Measurements from ENCODE around the gene CRLF1. TPM values are rescaled to one million over a fixed set of nuclear protein-coding genes. Genes with fewer than 3 reads are reported as not detected.

Gene CRLF1
- 17.1 and 18.1 TPM in 2 replicates for total RNA-seq (2014; rRNA removed; shearing (Covaris generic))
- 19.7 and 22.9 TPM in 2 replicates for polyA plus RNA-seq (2016; fragmentation: Nextera tagmentation; extraction: Ambion mirVana)
- long read RNA-seq, partial matches to known transcripts = 4 of 21 reads
- long read RNA-seq, other reads (novel, unspliced or antisense) = 17 of 21 reads

- DNase-seq (ENCODE audit: low spot score) = peak; percentile 46
- peak within 1 kb of the TSS; percentile 67 for H3K4me3 Mint-ChIP-seq
These were observed at the start of gene CRLF1 for GRCh38 chr19:18606281-18607225. Gene CRLF1, minus strand, starts transcription at chr19:18606799. Its CDS starts 143 bp downstream, at chr19:18606656.

GRCh38 chr19:18655173-18655844 lies 48.7 kb upstream of the CRLF1 start:
- 0 out of 2 replicates have a peak, but pooled peaks cover 6% of the 10 kb centered on the region for H3K9me2 ChIP-seq (ENCODE audit: insufficient read depth)
- H4K20me1 ChIP-seq (replicated peaks; ENCODE audit: insufficient read depth) = no peaks in the 10 kb centered on the region; the same call in 1 of the 2 replicates
- H3K36me3 ChIP-seq (ENCODE audit: insufficient read depth) = no peaks in the 10 kb centered on the region
- Mint-ChIP-seq H3K9me3 (no peaks in the 10 kb centered on the region; the same call in 2 of the 3 replicates), H3K36me3 (ENCODE audit: low read depth) (no peaks in the 10 kb centered on the region; the same call in 2 of the 3 replicates), H3K27ac (no peak overlapping the region), H3K27me3 (ENCODE audit: insufficient read depth, low read depth, poor library complexity) (peaks cover 16% of the 10 kb centered on the region), H3K4me3 (no peak overlapping the region), H3K4me1 (peaks cover 42% of the 10 kb centered on the region)
- no peaks in the 10 kb centered on the region for H3K27me3 ChIP-seq (ENCODE audit: insufficient read depth)
- DNase-seq (ENCODE audit: low spot score) (no peak), ATAC-seq (no peak)
- no peak overlapping the region for H3K27ac ChIP-seq (ENCODE audit: low read depth)
- no peaks in the 10 kb centered on the region for H3K79me2 ChIP-seq (replicated peaks; ENCODE audit: insufficient read depth)
- H2AFZ ChIP-seq = no peak overlapping the region
- H3F3A ChIP-seq (replicated peaks; ENCODE audit: low read depth) = 0 out of 2 replicates have a peak, but pooled peaks cover 8% of the 10 kb centered on the region
- H3K4me1 ChIP-seq (ENCODE audit: insufficient read depth) = 0 out of 2 replicates have a peak, but pooled peaks cover 4% of the 10 kb centered on the region
- H3K4me2 ChIP-seq = no peak overlapping the region
- no peak overlapping the region for H3K4me3 ChIP-seq
- TF ChIP-seq CTCF (conservative IDR thresholded peaks at IDR 0.05; ENCODE audit: low read depth in 2 of 2) (no peak; a peak in 1 of 4 replicates), NANOG (IDR thresholded peaks at IDR 0.05; ENCODE audit: borderline replicate concordance) (no peak), JUNB (IDR thresholded peaks at IDR 0.05; ENCODE audit: unreplicated experiment) (no peak), ETS1 (IDR thresholded peaks at IDR 0.05) (no peak), EZH2 (IDR thresholded peaks at IDR 0.05; ENCODE audit: low read depth, unreplicated experiment) (no peak), ZNF114 (CRISPR knock-in tag; IDR thresholded peaks at IDR 0.05) (no peak), REST (IDR thresholded peaks at IDR 0.05; ENCODE audit: unreplicated experiment) (no peak), ZNF331 (CRISPR knock-in tag; IDR thresholded peaks at IDR 0.05; ENCODE audit: low read depth) (no peak), CREB1 (CRISPR knock-in tag; IDR thresholded peaks at IDR 0.05; ENCODE audit: low read depth) (no peak), STAT1 (IDR thresholded peaks at IDR 0.05; ENCODE audit: unreplicated experiment) (no peak), POLR2AphosphoS5 (IDR thresholded peaks at IDR 0.05; ENCODE audit: low read depth) (no peak)

More at GRCh38 chr19:18606281-18607225, at the start of gene CRLF1:
- Histone ChIP-seq H3K27ac (ENCODE audit: low read depth) (no peak within 1 kb of the TSS), H3K9me2 (ENCODE audit: insufficient read depth) (no peaks in the 10 kb centered on the region), H4K20me1 (replicated peaks; ENCODE audit: insufficient read depth) (0 out of 2 replicates have a peak, but pooled peaks cover 7% of the 10 kb centered on the region), H3K36me3 (ENCODE audit: insufficient read depth) (no peaks in the 10 kb centered on the region), H3F3A (replicated peaks; ENCODE audit: low read depth) (peaks cover 37% of the 10 kb centered on the region), H2AFZ (no peak within 1 kb of the TSS; the same call in 1 of the 2 replicates), H3K79me2 (replicated peaks; ENCODE audit: insufficient read depth) (no peaks in the 10 kb centered on the region), H3K27me3 (ENCODE audit: insufficient read depth) (peaks cover 96% of the 10 kb centered on the region), H3K4me1 (ENCODE audit: insufficient read depth) (peaks cover 53% of the 10 kb centered on the region), H3K4me3 (peak within 1 kb of the TSS; percentile 57), H3K4me2 (peak within 1 kb of the TSS; percentile 96)
- Mint-ChIP-seq H3K4me1 (peaks cover 46% of the 10 kb centered on the region), H3K36me3 (ENCODE audit: low read depth) (peaks cover 2% of the 10 kb centered on the region; the same call in 1 of the 3 replicates), H3K27me3 (ENCODE audit: insufficient read depth, low read depth, poor library complexity) (peaks cover 84% of the 10 kb centered on the region), H3K27ac (no peak within 1 kb of the TSS), H3K9me3 (no peaks in the 10 kb centered on the region; the same call in 2 of the 3 replicates)
- no peak for ATAC-seq
- TF ChIP-seq NANOG (IDR thresholded peaks at IDR 0.05; ENCODE audit: borderline replicate concordance) = no peak
- TF ChIP-seq EZH2 (IDR thresholded peaks at IDR 0.05; ENCODE audit: low read depth, unreplicated experiment) = peak; percentile 54
